HG02759 (cell line): ENCODE measurements around the gene CCDC57.
"Not testable (repeated sequence)": the region's sequence is repeated elsewhere in the genome, so short reads cannot be mapped to it uniquely, and the experiment has no call there.

Experiments used
- ATAC-seq: cut with Tn5 transposase; IDR thresholded peaks from one replicate; pipeline ENCODE4 v1.9.1; 2021; ENCODE audit warnings: mild to moderate bottlenecking, moderate library complexity; ENCODE audit not compliant: unreplicated experiment

CCDC57 gene, protein sequence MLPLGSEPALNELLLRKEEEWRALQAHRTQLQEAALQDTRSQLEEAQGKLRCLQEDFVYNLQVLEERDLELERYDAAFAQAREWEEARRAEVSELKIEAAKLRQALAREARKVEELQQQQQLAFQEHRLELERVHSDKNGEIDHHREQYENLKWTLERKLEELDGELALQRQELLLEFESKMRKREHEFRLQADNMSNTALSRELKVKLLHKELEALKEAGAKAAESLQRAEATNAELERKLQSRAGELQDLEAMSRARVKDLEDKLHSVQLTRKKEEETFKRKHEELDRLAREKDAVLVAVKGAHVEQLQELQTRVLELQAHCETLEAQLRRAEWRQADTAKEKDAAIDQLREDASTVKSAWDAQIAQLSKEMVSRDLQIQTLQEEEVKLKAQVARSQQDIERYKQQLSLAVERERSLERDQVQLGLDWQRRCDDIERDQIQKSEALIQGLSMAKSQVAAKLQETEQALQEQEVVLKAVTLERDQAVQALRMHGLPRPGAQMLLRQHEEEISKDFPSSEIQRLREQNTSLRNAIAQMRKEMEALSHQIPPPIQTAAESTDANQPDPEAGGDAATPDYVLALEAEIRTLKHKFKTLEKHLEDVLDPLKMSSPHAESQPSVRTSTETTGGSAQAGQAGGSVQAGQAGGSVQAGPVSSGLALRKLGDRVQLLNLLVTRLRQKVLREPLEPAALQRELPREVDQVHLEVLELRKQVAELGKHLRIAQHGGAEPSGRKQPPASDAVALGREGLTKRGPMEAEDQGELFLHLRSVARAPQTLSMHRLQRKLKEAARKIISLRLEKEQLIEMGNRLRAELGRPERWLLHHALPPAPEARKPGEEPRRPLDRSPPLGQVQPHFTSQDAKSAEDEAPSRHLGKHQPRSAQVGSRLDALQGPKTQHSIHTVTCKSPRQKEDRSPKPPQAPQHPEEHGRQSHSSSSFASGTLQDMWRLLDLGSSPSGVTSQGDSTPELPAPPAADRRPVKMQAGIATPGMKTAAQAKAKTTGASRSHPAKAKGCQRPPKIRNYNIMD

DNA sequence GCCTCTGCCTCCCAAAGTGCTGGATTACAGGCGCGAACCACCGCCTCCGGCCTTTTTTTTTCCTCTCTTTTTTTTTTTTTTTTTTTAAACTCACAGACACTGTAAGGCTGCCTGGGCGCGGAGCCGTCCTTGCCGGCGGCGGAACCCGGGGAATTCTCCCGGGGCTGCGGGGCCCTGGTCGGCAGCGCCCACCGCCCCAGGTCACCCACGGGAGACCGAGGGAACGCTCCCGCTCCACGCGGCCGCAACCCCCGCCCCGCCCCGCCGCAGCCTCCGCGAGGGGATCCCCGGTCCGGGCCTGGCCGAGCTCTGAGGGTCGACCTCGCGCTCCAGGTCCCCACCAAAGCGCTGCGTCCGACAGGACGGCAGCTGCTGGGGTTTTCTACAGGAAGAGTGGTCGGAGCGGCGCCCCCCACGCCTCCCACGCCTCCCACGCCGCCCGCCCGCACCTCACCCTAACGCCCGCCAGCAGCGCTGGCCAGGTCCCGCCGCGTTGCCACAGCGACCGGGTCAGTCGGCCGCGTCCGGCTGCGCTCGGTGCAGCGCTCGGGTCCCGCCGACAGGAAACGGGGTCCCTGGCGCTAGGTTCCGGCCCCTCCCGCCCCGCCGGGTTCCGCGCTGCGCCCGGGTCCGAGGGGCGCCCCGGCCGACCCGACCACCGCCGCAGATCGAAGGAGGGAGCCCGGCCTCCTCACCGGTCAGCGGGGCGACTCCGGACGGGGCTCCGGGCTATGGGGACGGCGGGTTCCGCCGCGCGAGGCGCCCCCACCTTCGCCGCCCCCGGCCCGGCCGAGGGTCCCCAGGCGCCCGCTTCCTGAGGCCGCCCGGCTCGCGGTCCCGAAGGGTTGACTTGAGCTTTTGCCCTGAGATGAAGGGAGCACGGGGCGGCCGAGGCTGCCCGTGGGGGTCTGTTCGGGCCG is at the start of gene CCDC57:
Gene CCDC57 (minus strand): TSS at position 512 of the 920 bp plus-strand sequence. CDS start 10,898 bp downstream, outside the sequence.
- peak; percentile 71 for ATAC-seq

DNA sequence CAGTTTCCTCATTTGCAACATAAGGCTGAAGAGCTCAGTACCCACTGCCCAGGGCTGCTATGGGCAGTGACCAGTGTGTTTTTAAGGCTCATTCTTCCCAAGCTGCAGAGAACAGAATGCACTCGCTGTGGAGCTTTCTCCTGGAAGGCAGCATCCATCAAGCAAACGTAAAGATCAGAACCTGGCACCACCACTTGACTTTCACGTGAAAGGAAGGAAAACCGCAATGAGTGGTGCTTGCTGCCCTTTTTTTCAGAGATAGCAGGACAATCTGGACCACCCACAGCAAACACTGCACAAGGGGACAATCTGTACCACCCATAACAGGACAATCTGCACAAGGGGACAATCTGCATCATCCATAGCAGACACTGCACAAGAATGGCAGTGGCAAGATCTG is 49.7 kb upstream of the CCDC57 start:
- no peak for ATAC-seq

DNA sequence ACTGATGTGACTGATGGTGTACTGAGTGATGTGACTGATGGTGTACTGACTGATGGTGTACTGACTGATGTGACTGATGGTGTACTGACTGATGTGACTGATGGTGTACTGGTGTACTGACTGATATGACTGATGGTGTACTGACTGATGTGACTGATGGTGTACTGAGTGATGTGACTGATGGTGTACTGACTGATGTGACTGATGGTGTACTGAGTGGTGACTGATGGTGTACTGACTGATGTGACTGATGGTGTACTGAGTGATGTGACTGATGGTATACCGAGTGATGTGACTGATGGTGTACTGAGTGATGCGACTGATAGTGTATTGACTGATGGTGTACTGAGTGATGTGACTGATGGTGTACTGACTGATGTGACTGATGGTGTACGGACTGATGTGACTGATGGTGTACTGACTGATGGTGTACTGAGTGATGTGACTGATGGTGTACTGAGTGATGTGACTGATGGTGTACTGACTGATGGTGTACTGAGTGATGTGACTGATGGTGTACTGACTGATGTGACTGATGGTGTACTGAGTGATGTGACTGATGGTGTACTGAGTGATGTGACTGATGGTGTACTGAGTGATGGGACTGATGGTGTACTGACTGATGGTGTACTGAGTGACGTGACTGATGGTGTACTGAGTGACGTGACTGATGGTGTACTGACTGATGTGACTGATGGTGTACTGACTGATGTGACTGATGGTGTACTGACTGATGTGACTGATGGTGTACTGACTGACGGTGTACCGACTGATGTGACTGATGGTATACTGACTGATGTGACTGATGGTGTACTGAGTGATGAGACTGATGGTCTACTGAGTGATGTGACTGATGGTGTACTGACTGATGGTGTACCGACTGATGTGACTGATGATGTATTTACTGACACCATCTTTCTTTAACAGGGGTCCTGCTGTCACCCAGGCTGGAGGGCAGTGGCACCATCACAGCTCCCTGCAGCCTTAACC is 47.6 kb upstream of the CCDC57 start:
- ATAC-seq, result not testable (repeated sequence)

DNA sequence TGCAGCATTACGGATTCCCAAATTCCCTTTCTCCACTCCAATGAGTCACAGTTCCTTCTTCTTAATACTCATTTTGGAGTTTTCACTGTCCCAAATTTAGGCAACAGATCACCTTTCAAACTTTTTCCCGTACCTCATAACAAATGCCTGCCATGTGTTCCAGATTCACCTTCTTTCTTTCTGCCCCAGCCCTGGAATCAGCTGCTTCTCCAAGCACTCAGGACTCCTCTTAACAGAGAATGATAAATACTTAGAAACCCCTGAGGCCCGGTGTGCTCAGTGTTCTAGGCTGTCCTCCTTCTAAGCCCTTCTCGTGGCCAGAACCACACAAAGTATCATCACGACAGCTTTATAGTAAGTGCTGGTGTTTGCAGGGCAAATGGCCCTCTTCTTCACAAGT is 45.9 kb upstream of the CCDC57 start:
- ATAC-seq, result no peak

DNA sequence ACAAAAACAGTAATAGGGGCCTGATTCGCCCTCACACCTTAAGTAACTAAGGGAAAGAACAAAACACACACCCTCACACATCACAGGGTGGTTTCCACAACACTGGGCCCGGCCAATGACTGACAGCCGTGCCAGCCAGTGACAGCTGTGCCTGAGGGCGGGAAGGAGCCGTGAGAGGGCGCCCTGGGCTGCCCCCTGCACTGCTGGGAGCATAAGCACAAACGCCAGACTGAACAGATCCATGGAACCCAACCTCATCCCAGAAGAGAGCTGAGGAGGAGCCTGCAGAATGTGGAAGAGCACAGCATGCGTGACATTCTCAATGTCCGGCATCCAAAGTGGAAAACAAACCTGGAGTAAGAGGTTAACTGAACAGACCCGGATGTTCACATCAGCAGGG is 44.8 kb upstream of the CCDC57 start:
- no peak for ATAC-seq

DNA sequence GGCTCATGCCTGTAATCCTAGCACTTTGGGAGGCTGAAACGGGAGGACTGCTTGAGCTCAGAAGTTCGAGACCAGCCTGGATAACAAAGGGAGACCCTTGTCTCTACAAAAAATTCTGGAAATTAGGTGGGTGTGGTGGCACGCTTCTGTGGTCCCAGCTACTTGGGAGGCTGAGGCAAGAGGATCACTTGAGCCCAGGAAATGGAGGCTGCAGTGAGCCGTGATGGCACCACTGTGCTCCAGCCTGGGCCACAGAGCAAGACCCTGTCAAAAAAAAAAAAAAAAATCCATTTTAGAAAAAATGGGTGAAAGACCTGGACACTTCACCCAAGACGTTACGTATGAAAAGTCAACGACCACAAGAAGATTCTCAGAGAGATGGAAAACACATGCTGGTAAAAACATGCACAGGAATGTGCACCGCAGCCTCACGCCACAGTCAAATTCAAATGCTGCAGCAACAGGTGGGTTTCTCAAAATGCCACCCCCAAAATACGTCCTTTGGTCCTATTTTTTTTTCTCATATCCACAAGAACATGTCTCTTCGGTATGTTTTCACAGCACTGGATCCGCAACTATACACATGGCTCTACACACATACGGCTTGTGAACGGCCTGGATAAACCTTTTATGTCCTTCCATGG is 43.7 kb upstream of the CCDC57 start:
- ATAC-seq, result no peak

DNA sequence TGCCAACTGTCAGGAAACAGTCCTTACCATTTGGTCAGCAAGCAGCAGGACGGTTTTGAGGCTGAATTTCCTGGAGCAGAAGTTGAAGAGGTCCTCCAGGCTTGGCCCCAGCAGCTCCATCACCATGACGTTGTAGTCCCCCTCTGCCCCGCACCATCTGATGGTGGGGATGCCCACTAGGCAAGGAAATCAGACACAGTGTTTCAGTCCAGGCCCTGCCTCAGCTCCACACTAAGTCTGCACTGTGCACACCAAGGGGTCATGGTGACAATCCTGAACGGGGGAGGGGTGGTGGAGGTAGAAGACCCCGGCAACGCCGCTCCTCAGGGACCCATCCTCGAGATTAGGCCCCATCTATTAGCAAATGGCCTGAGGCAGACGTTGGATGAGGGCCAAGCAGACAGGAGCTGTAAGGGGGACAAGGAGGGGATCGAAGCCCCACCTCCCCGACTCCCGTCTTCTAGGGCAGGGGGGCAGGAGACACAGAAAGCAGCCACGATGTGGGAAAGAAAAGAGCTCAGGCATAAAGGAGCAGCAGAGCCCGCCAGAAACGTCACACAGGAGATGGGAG is 42.8 kb upstream of the CCDC57 start:
- no peak for ATAC-seq

DNA sequence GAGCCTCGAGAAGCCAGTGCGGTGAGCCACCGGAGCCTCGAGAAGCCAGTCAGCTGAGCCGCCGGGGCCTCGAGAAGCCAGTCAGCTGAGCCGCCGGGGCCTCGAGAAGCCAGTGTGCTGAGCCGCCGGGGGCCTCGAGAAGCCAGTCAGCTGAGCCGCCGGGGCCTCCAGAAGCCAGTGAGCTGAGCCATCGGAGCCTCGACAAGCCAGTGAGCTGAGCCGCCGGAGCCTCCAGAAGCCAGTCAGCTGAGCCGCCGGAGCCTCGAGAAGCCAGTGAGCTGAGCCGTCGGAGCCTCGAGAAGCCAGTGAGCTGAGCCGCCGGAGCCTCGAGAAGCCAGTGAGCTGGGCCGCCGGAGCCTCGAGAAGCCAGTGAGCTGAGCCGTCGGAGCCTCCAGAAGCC is 42.1 kb upstream of the CCDC57 start:
- not testable (repeated sequence) for ATAC-seq

DNA sequence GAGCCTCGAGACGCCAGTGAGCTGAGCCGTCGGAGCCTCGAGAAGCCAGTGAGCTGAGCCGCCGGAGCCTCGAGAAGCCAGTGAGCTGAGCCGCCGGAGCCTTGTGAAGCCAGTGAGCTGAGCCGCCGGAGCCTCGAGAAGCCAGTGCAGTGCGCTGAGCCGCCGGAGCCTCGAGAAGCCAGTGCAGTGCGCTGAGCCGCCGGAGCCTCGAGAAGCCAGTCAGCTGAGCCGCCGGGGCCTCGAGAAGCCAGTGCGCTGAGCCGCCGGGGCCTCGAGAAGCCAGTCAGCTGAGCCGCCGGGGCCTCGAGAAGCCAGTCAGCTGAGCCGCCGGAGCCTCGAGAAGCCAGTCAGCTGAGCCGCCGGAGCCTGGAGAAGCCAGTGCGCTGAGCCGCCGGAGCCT is 41.5 kb upstream of the CCDC57 start:
- not testable (repeated sequence) for ATAC-seq

DNA sequence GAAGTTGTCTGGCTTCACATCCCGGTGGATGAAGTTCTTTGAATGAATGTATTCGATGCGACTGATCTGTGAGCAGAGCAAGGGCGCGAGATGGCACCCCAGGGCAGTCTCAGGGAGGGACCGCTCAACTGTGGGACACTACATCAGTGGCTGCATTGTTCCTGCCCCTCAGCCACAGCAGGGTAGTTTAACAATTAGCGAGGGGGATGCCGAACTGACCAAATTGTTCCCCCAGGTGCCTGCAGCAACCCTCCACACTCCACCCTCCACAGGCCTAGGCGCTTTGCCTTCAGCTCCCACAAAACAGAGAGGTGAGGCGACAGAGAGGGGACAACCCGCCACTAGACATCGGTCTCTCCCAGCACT is 40.5 kb upstream of the CCDC57 start:
- no peak for ATAC-seq

DNA sequence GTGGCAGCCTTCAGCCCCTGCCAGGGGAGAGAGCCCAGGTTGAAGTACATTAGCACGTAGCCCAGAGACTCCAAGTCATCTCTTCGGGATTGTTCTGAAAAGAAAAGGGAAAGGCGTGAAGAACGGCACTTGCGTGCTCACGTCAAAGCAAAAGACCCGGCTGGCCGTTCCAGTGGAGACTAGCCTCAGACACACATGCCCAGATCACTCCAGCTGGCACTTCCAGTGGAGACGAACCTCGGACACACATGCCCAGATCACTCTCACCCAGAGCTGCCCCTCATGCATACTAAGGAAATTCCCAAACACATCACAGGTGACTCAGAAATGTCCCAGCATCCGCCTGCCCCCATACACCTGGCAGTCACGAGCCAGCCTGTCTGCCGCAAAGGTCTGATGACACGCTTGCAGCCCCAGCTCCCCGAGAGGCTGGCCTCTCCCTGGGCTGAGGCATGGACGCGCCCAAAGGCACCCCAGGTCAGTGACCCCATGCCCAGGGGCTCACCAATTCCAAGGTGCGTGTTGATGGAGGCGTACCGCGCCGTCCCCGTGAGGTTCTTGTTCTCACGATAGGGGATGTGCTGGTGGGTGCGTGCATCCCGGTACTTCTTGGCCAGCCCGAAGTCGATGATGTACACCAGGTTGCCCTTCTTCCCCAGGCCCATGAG is 40.0 kb upstream of the CCDC57 start:
- ATAC-seq, result no peak

DNA sequence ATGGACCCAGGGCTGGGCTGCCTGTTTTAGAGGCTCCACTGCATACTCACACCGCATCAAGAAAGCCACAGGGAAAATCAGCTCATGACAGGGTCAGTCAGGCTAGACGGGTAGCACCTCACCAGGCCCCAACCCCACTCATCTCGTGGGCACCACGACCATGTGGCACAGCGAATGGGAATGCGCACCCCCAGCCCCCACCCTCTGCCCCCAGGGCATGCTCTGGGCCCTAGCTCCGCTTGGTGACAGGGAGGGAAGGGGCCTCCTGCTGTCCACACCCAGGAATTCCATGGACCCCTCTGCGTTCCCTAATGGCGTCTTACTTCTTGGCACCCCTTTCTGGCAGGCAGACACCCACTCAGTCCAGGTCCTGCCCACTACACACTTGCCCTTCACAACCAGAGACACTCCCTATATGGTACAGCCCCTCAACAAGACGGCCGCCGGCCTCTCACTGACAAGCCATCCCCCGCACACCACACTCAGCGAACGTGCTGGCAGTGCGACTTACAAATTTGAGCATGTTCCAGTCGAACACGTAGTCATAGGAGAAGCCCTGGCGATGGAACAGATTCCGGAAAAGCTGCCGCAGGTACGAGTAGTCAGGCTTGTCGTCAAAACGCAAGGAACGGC is 38.3 kb upstream of the CCDC57 start:
- ATAC-seq, result no peak

DNA sequence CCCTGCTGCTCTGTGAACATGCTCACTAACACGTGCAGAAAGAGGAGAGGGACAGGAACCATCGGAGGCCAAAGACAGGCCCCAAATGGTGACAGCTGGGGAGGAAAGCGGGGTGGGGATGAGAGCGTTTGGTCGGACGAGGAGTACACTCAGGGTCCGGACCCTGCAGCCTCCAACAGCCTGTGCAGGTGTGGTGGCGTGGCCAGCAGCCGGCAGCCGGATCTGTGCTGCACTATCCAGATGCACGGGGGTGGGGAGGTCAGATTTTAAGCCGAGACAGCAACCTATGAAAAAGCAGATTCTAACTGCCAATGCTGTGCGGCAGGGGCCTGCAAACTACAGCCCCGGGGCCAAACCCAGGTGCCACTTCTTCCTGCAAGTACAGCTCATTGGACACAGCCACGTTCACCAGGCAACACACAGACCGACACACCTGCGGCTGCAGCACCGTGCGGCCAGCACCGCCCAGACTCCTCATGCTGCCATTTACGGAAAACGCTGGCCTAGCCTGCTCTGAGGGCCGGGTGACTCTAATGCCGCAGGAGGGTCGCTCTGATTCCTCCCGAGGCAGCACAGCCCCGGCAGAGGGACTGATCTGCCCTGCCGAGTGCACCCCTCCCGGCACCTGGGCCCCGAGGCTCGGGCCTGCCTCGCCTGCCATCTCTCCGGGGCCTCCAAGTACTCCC is 37.4 kb upstream of the CCDC57 start:
- ATAC-seq, result no peak

DNA sequence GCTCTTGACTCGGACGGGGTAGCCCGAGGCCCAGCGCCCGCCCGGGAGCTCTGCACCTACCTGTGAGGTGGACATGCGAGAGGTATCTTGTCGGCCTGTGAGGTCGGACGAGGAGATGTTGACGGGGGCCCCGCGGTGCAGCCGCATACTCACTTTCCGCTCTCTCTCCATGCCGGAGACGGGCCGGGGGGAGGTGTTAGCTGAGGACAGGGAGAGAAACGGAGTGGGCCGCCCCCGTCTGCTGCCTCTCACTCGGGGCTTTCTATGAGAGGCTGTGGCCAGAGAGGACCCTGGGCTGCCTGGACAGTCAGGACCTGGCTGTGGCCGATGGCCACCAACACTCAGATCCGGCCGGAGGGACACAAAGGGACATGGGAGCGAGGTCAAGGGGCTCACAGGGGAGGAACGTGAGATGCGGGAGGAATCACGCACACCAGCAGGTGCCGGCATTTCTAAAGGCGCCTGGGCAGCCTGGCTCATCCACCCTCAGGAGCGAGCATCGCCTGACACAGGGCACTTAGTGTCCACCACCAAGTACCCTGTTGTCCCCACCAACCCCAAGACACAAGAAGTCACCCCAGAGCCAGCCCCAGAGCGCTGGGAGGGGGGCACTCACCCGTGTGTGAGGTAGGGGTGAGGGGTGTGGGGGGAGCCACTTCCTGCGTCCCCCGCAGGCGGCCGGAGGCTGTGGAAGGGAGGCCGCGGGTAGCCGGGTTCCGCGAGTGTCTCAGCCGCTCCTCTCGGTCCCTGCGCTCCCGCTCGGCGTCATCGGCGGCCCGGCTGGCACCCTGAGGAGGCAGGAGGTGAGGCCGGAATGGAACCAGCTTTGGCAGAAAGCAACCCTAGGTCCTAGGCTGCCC is 36.4 kb upstream of the CCDC57 start:
- ATAC-seq, result no peak

DNA sequence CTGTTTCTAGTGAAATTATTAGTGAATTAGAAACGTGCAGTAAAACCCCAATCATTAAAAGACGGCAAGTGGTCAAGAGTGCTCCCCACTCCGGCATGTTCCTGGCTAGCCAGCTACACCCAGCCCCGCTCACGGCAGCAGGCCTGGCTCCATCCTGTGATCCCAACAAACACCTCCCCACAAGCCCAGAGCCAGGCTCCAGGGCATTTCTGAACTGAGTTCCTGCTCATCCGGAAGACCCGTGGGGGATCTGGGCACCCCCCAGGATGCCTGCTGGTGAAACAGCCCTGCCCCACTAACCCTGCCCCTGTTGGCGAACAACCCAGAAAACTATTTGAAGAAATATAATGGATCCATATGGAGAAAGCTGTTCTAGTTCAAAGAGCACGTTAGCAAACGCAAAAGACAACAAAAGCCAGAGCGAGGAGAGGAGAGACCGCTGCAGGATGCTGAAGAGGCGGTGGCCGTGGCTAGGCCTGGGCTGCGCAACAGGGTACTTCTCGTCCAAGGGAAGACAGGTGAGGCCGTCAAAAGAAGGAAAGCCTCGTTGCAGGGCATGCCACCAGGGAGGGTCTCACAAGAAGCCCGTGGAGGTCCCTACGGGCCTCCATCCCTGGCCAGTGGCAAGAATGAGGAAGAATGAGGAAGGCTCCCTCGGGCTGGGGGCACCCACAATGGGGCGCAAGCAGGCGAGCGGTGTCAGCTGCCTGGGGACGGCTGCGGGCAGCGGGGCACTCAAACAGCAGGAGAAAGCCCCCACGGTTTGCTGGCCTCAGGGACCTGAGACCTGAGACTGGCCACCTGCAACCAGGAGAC is 35.4 kb upstream of the CCDC57 start:
- no peak for ATAC-seq
